Upper lobe of left lung (tissue), 4 donors: ENCODE results near the gene PDE4B.

ENCODE experiments used
- POLR2A ChIP-seq, 4 donors: fragments of 450-650 bp; IDR thresholded peaks; one replicate each; pipeline ENCODE4 v1.5.1; 2016 to 2017; ENCODE audit warnings: antibody characterized with exemption in 4 of 4, mild to moderate bottlenecking in 2 of 4
- POLR2AphosphoS5 ChIP-seq, 2 donors: sonication (generic); formaldehyde crosslinking; IDR thresholded peaks; one replicate each; pipeline ENCODE4 v1.5.1; 2017; ENCODE audit warnings: antibody characterized with exemption in 2 of 2
- TF ChIP-seq, protein P1 (sequence below), 6 experiments: fragments of 450-650 bp in 4 of 6; fragments of 200-600 bp in 2 of 6; sonication (generic) in 2 of 6; IDR thresholded peaks; one replicate each; pipeline ENCODE4 v1.5.1; 2016 to 2019; ENCODE audit warnings: antibody characterized with exemption in 6 of 6

DNA sequence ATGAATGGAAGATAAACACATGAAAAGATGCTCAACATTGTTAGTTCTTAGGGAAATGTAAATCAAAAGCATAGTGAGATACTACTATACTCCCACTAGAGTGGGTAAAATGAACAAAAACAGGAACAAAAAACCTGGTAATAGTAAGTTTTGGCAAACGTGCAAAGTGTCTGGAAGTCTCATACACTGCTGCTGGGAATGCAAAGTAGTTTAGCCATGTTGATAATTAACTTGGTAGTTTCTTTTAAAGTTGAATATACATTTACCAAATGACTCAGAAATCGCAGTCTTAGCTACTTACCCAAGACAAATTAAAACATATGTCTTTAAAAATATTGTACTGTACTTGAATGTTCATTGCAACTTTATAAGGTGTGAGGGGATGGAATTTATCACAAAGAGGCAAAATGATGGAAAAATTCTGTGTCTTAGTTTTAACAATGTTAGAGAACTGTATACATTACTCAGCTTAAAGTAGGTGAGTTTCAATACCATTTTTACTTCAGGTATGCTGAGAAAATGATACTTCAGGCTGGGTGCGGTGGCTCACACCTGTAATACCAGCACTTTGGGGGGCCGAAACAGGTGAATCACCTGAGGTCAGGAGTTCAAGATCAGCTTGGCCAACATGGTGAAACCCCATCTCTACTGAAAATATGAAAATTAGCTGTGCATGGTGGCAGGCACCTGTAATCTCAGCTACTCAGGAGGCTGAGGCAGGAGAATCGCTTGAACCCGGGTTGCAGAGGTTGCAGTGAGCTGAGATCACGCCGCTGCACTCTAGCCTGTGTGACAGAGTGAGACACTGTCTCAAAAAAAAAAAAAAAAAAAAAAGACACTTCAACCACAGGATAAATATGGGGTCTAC is 102.3 kb downstream of the PDE4B start:
- TF ChIP-seq POLR2A (IDR thresholded peaks at IDR 0.05) (no peak), POLR2AphosphoS5 (IDR thresholded peaks at IDR 0.05) (no peak)
- TF ChIP-seq, protein P1, sequence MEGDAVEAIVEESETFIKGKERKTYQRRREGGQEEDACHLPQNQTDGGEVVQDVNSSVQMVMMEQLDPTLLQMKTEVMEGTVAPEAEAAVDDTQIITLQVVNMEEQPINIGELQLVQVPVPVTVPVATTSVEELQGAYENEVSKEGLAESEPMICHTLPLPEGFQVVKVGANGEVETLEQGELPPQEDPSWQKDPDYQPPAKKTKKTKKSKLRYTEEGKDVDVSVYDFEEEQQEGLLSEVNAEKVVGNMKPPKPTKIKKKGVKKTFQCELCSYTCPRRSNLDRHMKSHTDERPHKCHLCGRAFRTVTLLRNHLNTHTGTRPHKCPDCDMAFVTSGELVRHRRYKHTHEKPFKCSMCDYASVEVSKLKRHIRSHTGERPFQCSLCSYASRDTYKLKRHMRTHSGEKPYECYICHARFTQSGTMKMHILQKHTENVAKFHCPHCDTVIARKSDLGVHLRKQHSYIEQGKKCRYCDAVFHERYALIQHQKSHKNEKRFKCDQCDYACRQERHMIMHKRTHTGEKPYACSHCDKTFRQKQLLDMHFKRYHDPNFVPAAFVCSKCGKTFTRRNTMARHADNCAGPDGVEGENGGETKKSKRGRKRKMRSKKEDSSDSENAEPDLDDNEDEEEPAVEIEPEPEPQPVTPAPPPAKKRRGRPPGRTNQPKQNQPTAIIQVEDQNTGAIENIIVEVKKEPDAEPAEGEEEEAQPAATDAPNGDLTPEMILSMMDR (IDR thresholded peaks at IDR 0.05) = no peak
